HG02798 (cell line): Measurements from ENCODE around the gene NEURL1B.
"Not testable (repeated sequence)": the region's sequence is repeated elsewhere in the genome, so short reads cannot be mapped to it uniquely, and the experiment has no call there.

Experiments used
- ATAC-seq: cut with Tn5 transposase; IDR thresholded peaks from one replicate; pipeline ENCODE4 v1.9.1; 2021; ENCODE audit warnings: mild to moderate bottlenecking; ENCODE audit not compliant: unreplicated experiment, poor library complexity

NEURL1B gene

GRCh38 chr5:172692981-172693380 is 51.9 kb downstream of the NEURL1B start:
- ATAC-seq, result no peak

DNA sequence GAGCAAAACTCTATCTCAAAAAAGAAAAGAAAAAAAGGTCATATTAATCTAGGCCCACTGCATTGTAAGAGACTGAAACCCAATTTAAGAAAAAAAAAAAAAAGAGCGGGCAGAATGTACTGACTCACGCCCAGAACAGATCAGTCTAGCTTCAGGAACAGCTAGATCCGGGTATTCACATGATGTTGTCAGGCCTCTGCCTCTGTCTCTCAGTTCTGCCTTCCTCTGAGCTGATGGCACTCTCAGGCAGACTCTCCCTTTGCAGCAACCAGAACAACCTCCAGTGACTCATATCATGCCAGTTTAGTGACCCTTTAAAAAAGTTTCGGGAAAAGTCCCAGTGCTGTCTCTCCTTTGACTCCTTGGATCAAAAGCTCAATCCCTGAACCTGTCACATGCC is 53.0 kb downstream of the NEURL1B start:
- ATAC-seq, result no peak

GRCh38 chr5:172694541-172694940 is 53.5 kb downstream of the NEURL1B start:
- ATAC-seq, result no peak

GRCh38 chr5:172695232-172696054 is 54.4 kb downstream of the NEURL1B start:
- no peak for ATAC-seq

- ATAC-seq, result no peak
Measured at GRCh38 chr5:172696171-172696849, 55.2 kb downstream of the NEURL1B start.

GRCh38 chr5:172697123-172698121 is 56.4 kb downstream of the NEURL1B start:
- peak; percentile 76 for ATAC-seq

DNA sequence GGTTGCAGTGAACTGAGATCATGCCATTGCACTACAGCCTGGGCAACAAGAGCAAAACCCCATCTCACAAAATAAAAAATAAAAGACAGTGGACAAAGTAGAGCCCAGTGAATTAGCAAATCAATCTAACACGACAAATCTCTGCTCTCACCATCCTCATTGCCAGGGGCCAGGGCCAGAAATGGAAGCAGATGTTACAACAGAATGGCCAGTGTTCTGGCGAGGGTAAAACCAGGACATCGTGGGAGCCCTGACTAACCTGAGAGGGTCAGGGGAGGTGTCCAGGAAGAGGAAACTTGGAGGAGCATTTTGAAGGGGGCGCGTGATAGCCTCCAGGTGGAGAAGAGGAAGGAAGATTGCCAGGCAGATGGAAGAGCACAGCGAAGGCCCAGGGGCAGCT is 58.4 kb downstream of the NEURL1B start:
- ATAC-seq, result no peak

GRCh38 chr5:172699999-172700364 is 58.9 kb downstream of the NEURL1B start:
- ATAC-seq, result no peak

- no peak for ATAC-seq
Measured at GRCh38 chr5:172700365-172701290, 59.6 kb downstream of the NEURL1B start.

DNA sequence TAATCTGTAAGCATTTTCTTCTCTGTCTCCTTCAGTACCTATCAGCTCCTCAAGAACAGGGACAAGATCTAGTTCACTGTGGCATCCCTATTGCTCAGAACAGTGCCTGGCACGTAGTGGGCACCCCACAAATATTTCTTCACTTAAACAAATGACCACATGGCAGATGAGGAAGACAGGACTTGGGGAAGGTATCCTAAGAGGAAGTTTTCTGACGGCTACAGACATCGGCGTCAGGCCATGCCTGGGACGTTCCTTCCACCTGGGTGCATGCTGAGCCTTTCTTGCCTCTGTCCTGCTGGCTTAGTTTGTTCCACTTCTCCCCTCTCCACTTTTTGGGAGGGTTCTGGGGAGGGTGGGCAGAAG is 60.2 kb downstream of the NEURL1B start:
- ATAC-seq, result no peak

- ATAC-seq, result no peak
Measured at GRCh38 chr5:172703952-172704351, 62.9 kb downstream of the NEURL1B start.

GRCh38 chr5:172705576-172706084 is 64.6 kb downstream of the NEURL1B start:
- ATAC-seq, result no peak

DNA sequence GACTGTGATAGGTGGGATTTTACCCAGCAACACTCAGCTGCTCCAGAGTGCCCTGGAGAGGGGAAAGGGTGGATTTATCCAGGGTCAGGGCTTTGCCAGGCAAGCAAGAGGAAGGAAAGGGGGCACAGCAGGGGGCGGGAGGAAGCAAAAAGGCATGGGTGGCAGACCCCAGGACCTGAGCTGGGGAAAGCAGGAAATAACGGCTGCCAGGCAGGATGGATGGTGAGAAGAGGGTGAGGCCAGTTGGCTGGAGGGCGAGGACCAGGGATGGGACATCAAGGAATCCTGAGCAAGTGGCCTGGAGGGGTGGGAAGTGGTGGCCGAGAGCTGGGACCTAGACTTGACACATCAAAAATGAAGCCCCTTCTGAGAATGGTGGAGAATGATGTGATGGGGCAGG is 65.7 kb downstream of the NEURL1B start:
- ATAC-seq, result no peak

GRCh38 chr5:172707285-172708182 is 66.5 kb downstream of the NEURL1B start:
- no peak for ATAC-seq

GRCh38 chr5:172708183-172708505 is 67.1 kb downstream of the NEURL1B start:
- ATAC-seq, result no peak

DNA sequence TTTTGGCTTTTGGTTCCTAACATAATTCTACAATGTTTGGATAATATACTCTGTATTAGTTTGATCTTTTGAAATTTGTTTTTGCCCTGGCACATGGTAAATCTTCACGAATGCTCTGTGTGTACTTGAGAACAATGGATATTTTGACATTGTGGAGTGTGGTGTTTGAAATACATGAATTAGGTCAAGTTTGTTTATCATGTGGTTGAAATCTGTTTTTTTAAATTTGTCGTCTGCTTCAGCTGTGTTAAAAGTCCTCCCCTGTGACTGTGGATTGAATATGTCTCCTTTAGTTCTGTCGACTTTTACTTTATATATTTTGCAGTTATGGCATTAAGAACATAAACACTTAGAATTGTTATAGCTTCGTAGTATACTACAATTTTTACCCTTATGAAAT is 69.6 kb downstream of the NEURL1B start:
- ATAC-seq, result no peak

- ATAC-seq, result not testable (repeated sequence)
Measured at GRCh38 chr5:172711321-172711861, 70.3 kb downstream of the NEURL1B start.

GRCh38 chr5:172712610-172713009 is 71.5 kb downstream of the NEURL1B start:
- ATAC-seq, result no peak
